CD14-positive monocyte (primary cell): ENCODE results near the gene ITPA. TPM values are rescaled to one million over a fixed set of nuclear protein-coding genes. Genes with fewer than 3 reads are reported as not detected.

Experiments used
- DNase-seq, 3 donors: peaks; one replicate each; pipeline ENCODE4 v3.0.0-alpha.2; 2011 to 2022
- H2AFZ ChIP-seq: 2 replicates; pipeline ENCODE4 v1.6.0; 2012; ENCODE audit warnings: mild to moderate bottlenecking, low read depth, low read length, inconsistent platforms; ENCODE audit not compliant: insufficient read depth, poor library complexity, severe bottlenecking
- H3K27ac ChIP-seq, 2 donors: 1 replicate in 1 of 2; 2 replicates in 1 of 2; pipeline ENCODE4 v1.5.1; 2012 to 2013; ENCODE audit warnings: low read length in 2 of 2, control low read depth in 1 of 2, inconsistent platforms in 1 of 2, low read depth in 1 of 2, mild to moderate bottlenecking in 1 of 2
- H3K27me3 ChIP-seq, 2 donors: one replicate each; pipeline versions ENCODE4 v1.6.0 to v1.6.1; 2011 to 2013; ENCODE audit warnings: low read length in 2 of 2; ENCODE audit not compliant: control insufficient read depth in 2 of 2, insufficient read depth in 2 of 2
- H3K36me3 ChIP-seq, 2 donors: replicated peaks in 1 of 2; 1 replicate in 1 of 2; 2 replicates in 1 of 2; pipeline versions ENCODE4 v1.5.1 to v1.6.1; 2012 to 2013; ENCODE audit warnings: low read length in 2 of 2, control low read depth in 1 of 2, inconsistent platforms in 1 of 2, mild to moderate bottlenecking in 1 of 2; ENCODE audit not compliant: insufficient read depth in 2 of 2, control insufficient read depth in 1 of 2
- H3K4me1 ChIP-seq, 2 donors: 1 replicate in 1 of 2; 2 replicates in 1 of 2; pipeline versions ENCODE4 v1.5.1 to v1.6.1; 2012 to 2013; ENCODE audit warnings: low read length in 2 of 2, control low read depth in 1 of 2, inconsistent platforms in 1 of 2, mild to moderate bottlenecking in 1 of 2, moderate library complexity in 1 of 2; ENCODE audit not compliant: insufficient read depth in 2 of 2, control insufficient read depth in 1 of 2
- H3K4me2 ChIP-seq: replicated peaks from 2 replicates; pipeline ENCODE3; 2012; ENCODE audit warnings: low read length, moderate library complexity, mild to moderate bottlenecking; ENCODE audit not compliant: poor library complexity, severe bottlenecking; ENCODE audit errors: extremely low read depth
- H3K4me3 ChIP-seq, 3 experiments: fragments of 200-600 bp in 1 of 3; sonication (generic) in 1 of 3; replicated peaks in 1 of 3; 1 replicate in 2 of 3; 2 replicates in 1 of 3; pipeline ENCODE4 v1.5.1; 2011 to 2013; ENCODE audit warnings: low read length in 3 of 3, mild to moderate bottlenecking in 3 of 3, control low read depth in 2 of 3, low read depth in 2 of 3, inconsistent platforms in 1 of 3, moderate library complexity in 1 of 3
- H3K79me2 ChIP-seq: 2 replicates; pipeline ENCODE4 v1.6.0; 2012; ENCODE audit warnings: mild to moderate bottlenecking, control low read depth, inconsistent platforms, low read length, moderate library complexity; ENCODE audit not compliant: insufficient read depth
- H3K9ac ChIP-seq: 2 replicates; pipeline ENCODE4 v1.6.0; 2017; ENCODE audit warnings: low read length, mild to moderate bottlenecking; ENCODE audit not compliant: insufficient read depth, poor library complexity, severe bottlenecking
- H3K9me3 ChIP-seq, 2 donors: replicated peaks in 1 of 2; 1 replicate in 1 of 2; 2 replicates in 1 of 2; pipeline versions ENCODE4 v1.5.1 to v1.6.1; 2012 to 2013; ENCODE audit warnings: low read length in 2 of 2, control low read depth in 1 of 2; ENCODE audit not compliant: control insufficient read depth in 1 of 2, insufficient read depth in 1 of 2
- H4K20me1 ChIP-seq: 2 replicates; pipeline ENCODE4 v1.6.0; 2012; ENCODE audit warnings: mild to moderate bottlenecking, low read length, control low read depth, moderate library complexity; ENCODE audit not compliant: insufficient read depth
- H3K27ac Mint-ChIP-seq, 7 donors: one replicate each; pipeline ENCODE4 v1.8.0; 2020; ENCODE audit warnings: mild to moderate bottlenecking in 7 of 7, mixed read lengths in 7 of 7, moderate library complexity in 6 of 7, inconsistent platforms in 2 of 7
- H3K27me3 Mint-ChIP-seq, 3 donors: one replicate each; pipeline ENCODE4 v1.8.0; 2021 to 2022; ENCODE audit warnings: low read depth in 3 of 3, mild to moderate bottlenecking in 3 of 3, mixed read lengths in 3 of 3, moderate library complexity in 3 of 3, inconsistent platforms in 1 of 3
- H3K36me3 Mint-ChIP-seq, 2 donors: one replicate each; pipeline ENCODE4 v1.8.0; 2020; ENCODE audit warnings: mixed read lengths in 2 of 2, inconsistent platforms in 1 of 2, mild to moderate bottlenecking in 1 of 2
- H3K4me1 Mint-ChIP-seq: one replicate; pipeline ENCODE4 v1.8.0; 2020; ENCODE audit warnings: mild to moderate bottlenecking, mixed read lengths
- H3K4me3 Mint-ChIP-seq, 2 donors: one replicate each; pipeline ENCODE4 v1.8.0; 2020; ENCODE audit warnings: mild to moderate bottlenecking in 2 of 2, mixed read lengths in 2 of 2, moderate library complexity in 1 of 2
- H3K9me3 Mint-ChIP-seq, 7 donors: one replicate each; pipeline ENCODE4 v1.8.0; 2020 to 2022; ENCODE audit warnings: mixed read lengths in 7 of 7, mild to moderate bottlenecking in 6 of 7, moderate library complexity in 6 of 7, inconsistent platforms in 2 of 7
- CTCF ChIP-seq: fragments of 200-600 bp; IDR thresholded peaks from one replicate; pipeline ENCODE4 v1.8.0; 2022; ENCODE audit warnings: antibody characterized with exemption, mild to moderate bottlenecking
- WGBS: methylation state at CpG from one replicate; pipeline ENCODE4 v1.1.5; 2013; ENCODE audit warnings: missing lambda C conversion rate; ENCODE audit not compliant: insufficient coverage; 5-methylcytosine and 5-hydroxymethylcytosine counted together
- intact Hi-C, 2 donors: fragments of 100-400 bp; cut with micrococcal nuclease; formaldehyde crosslinking; loops; one replicate each; pipeline versions ENCODE4 v1.15.0 to v1.15.1; 2023
- polyA plus RNA-seq, 3 donors: library from polyadenylated mRNA; depleted of rRNA in 1 of 3; unstranded in 2 of 3; stranded (reverse) in 1 of 3; fragments of 300-500 nt in 2 of 3; fragments of >200 nt in 1 of 3; fragmentation: Illumina TruSeq in 2 of 3; gene quantifications; 1 replicate in 2 of 3; 2 replicates in 1 of 3; pipeline ENCODE4 v1.2.3, GENCODE V29; 2012 to 2021

Gene ITPA
- polyA plus RNA-seq, 3 donors, result 39.5 to 62.8 (median 57.0) TPM

DNA sequence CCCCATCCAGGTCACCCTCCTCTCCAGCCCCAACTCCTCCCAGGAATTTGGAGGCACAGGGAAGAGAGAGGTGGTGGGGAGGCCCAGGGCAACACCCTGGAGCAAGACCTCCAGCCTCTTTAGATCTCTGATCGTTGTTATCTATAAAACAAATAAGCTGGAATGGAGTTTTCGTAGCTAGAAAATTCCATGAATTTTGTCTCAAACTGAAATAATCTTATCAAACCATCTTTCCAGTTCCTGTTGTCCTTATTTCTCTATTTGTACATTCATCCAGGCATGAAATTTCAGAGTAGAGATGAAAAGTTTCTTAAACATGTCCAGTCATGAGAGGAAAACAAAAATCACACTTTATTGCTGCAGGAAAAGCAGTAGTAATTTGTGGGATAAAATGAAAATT lies 35.9 kb downstream of the ITPA start:
- Mint-ChIP-seq H3K9me3 (peaks cover 0 to 8% (median 2%) of the 10 kb centered on the region in 7 donors), H3K27ac (no peak overlapping the region), H3K36me3 (peaks cover 4 to 5% of the 10 kb centered on the region in 2 donors), H3K4me1 (peaks cover 13% of the 10 kb centered on the region), H3K27me3 (peaks cover 76 to 95% (median 81%) of the 10 kb centered on the region in 3 donors), H3K4me3 (peak overlapping the region in 1 of 2 donors; percentile 21)
- no peak for DNase-seq
- H2AFZ ChIP-seq, result no peak overlapping the region
- no peak overlapping the region for H3K9ac ChIP-seq
- intact Hi-C loops, result no loop called here
- H3K4me3 ChIP-seq, result no peak overlapping the region
- TF ChIP-seq CTCF, result no peak
- H3K36me3 ChIP-seq, result no peaks in the 10 kb centered on the region
- H3K4me1 ChIP-seq, result peaks cover 9 to 10% of the 10 kb centered on the region in 2 donors
- WGBS, result no CpG with 5 or more reads among the region's 2 CpGs
- no peaks in the 10 kb centered on the region for H3K79me2 ChIP-seq
- no peak overlapping the region for H3K27ac ChIP-seq
- H3K4me2 ChIP-seq, result no peak overlapping the region
- H3K9me3 ChIP-seq, result peaks cover 0 to 18% of the 10 kb centered on the region in 2 donors
- peaks cover 23 to 83% of the 10 kb centered on the region in 2 donors for H3K27me3 ChIP-seq
- peaks cover 9% of the 10 kb centered on the region for H4K20me1 ChIP-seq

- intact Hi-C loops, result no loop called here
- Histone ChIP-seq H3K79me2 (no peaks in the 10 kb centered on the region), H3K4me1 (peaks cover 8 to 9% of the 10 kb centered on the region in 2 donors), H3K36me3 (peaks cover 2 to 5% of the 10 kb centered on the region in 2 donors), H3K4me3 (no peak overlapping the region), H3K9ac (no peak overlapping the region), H4K20me1 (peaks cover 9% of the 10 kb centered on the region), H3K27ac (no peak overlapping the region), H3K4me2 (no peak overlapping the region), H3K27me3 (peaks cover 21 to 83% of the 10 kb centered on the region in 2 donors), H3K9me3 (peaks cover 0 to 14% of the 10 kb centered on the region in 2 donors), H2AFZ (no peak overlapping the region)
- no CpG with 5 or more reads among the region's 4 CpGs for WGBS
- Mint-ChIP-seq H3K4me3 (peak overlapping the region in 1 of 2 donors; percentile 47), H3K27ac (no peak overlapping the region), H3K4me1 (peaks cover 12% of the 10 kb centered on the region), H3K9me3 (peaks cover 0 to 10% (median 2%) of the 10 kb centered on the region in 7 donors), H3K36me3 (peaks cover 9 to 10% of the 10 kb centered on the region in 2 donors), H3K27me3 (peaks cover 74 to 93% (median 81%) of the 10 kb centered on the region in 3 donors)
- no peak for DNase-seq
- TF ChIP-seq CTCF, result no peak
These were observed 36.4 kb downstream of the ITPA start for GRCh38 chr20:3245711-3246110.
